GM13976 (cell line): ENCODE results near the gene TBC1D22A.

Source experiments
- DNase-seq: peaks from one replicate; pipeline ENCODE4 v3.0.0; 2012; ENCODE audit warnings: low spot score
- in situ Hi-C: fragments of 300-500 bp; cut with MboI; formaldehyde crosslinking; loops from one replicate; pipeline ENCODE4 v1.12.0; 2022; ENCODE audit warnings: low sequenced_read_pairs, mixed read lengths, inconsistent platforms; ENCODE audit not compliant: unreplicated experiment
- TF ChIP-seq, protein P1 (sequence below): IDR thresholded peaks from 2 replicates; pipeline ENCODE4 v1.5.1; 2012; ENCODE audit warnings: borderline replicate concordance, mild to moderate bottlenecking; ENCODE audit not compliant: insufficient read depth; ENCODE audit errors: extremely low read depth, missing control alignments, control extremely low read depth

The TBC1D22A gene

DNA sequence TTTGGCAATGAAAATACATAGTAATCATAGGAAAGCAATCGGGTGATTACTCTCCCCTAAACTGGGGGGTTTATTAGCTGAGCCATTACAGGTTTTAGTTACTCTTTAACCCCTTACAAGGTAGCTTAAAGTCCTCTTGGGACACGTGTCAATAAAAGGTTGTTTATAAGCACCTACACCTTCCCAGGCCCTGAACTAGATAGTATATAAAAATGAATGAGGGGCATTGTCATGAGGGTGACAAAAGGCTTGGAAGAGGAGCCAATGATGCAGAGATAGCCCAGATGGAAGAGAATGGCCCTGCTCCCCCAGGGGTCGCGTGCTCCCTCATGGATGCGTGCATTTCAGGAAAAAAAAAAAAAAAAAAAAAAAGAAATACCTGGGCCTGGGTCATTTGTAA, 276.9 kb downstream of the TBC1D22A start:
- in situ Hi-C loops = no loop called here
- no peak for DNase-seq
- TF ChIP-seq, protein P1, sequence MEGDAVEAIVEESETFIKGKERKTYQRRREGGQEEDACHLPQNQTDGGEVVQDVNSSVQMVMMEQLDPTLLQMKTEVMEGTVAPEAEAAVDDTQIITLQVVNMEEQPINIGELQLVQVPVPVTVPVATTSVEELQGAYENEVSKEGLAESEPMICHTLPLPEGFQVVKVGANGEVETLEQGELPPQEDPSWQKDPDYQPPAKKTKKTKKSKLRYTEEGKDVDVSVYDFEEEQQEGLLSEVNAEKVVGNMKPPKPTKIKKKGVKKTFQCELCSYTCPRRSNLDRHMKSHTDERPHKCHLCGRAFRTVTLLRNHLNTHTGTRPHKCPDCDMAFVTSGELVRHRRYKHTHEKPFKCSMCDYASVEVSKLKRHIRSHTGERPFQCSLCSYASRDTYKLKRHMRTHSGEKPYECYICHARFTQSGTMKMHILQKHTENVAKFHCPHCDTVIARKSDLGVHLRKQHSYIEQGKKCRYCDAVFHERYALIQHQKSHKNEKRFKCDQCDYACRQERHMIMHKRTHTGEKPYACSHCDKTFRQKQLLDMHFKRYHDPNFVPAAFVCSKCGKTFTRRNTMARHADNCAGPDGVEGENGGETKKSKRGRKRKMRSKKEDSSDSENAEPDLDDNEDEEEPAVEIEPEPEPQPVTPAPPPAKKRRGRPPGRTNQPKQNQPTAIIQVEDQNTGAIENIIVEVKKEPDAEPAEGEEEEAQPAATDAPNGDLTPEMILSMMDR = no peak

DNA sequence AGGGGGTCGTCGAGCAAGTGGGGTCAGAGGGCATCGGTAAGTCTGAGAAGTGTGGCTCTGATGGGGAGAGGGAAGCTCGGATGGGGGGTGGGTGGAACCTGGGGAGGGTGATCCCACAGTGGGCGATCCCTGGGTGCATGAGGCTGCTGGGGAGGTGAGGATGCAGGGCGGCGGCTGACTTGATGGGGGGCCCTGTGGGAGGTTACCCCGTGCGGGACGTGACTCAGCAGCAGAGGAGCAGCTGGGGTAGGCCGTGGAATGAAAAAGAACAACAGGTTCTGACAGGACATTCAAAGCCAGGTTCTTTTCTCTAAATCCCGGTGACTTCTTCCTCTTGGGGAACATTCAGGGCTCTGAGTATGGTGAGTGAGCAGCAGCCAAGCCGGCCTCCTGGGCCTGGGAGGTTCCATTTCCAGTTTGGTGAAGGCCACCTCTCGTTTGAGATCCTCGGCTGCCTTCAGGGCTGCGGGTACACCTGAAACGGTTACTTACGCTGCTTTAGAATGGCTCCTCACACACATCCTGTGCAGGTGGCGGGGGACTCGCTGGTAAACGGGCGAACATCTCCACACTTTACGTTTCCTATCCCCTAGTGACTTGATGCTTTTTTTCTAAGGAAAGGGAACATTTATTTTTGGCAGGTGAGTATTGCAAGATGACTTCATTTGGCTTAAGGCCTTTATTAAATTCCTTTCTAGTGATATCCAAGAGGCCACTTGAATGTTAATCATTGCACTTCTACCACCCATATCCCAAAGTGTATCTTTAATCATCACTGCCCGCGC, 278.2 kb downstream of the TBC1D22A start:
- TF ChIP-seq, protein P1 = no peak
- in situ Hi-C loops = no loop called here
- no peak for DNase-seq

DNA sequence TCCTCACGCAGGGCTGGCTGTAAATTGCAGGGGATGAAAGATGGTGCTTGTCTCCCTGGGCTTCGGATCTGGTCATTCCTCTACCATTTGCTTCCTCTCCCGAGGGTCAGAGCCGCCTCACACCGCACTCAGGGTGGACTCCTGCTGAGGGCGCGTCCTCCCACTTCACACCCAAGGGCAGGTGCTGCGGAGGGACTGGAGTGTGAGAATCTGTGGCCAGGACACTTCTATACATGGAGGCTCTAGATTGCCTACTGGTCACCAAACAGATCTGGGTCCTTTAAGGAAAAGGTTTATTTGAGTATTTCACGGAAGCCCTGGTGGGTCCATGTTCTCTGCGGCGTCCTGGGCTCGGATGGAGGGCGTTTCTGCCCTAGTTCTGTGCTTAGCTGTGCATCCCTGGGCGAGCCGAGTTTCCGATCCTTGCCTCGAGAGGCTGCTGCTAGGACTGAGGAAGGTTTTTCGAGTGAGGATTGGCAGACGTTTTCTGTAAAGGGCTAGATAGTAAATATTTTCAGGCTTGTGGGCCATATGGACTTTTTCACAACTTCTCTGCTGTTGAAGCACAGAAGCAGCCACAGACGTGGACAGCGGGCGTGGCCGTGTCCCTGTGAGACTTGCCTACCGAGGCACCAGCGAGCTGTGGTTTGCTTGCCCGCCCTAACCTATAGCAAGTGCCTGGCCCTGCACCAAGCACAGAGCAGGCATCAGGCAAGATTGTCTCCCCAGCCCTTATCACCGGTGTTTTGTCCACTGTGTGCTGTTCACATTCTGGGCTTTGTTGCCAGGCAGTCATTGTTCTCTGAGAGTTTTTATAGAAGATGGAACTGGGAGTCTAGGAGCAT, 279.0 kb downstream of the TBC1D22A start:
- TF ChIP-seq, protein P1 = no peak
- in situ Hi-C loops = no loop called here
- DNase-seq = no peak

DNA sequence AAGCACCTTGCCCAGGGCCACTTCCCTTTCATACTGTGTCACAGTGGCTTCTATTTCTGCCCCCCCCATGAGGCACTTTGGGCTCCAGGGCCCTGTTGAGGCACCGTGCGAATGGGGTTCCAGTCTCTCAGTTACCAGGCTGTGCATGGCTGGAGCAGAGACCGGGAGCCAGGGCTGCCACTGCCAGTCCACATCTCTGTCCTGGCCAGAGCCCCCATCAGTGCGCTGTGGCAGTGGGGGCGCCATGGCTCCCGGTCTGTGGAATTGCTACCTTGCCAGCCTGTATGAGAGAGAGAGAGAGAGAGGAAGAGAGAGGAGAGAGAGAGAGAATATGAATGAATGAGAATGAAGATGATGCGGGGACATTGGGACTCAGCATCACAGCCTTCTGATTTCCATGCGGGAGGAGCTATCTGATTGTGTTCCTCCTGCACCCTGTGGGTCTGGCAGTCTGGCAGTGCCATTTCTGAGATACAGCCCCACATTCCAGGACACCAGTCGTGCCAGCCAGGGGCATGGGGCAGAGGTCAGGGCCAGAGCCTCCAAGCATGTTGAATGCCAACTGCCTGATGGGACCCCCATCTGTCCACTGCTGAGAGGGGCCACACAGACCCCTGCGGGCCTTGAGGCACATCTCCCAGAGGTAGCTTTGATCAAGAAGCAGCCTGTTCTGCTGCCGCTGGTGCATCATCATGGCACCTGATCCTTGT, 279.8 kb downstream of the TBC1D22A start:
- in situ Hi-C loops = no loop called here
- TF ChIP-seq, protein P1 = no peak
- DNase-seq = no peak

DNA sequence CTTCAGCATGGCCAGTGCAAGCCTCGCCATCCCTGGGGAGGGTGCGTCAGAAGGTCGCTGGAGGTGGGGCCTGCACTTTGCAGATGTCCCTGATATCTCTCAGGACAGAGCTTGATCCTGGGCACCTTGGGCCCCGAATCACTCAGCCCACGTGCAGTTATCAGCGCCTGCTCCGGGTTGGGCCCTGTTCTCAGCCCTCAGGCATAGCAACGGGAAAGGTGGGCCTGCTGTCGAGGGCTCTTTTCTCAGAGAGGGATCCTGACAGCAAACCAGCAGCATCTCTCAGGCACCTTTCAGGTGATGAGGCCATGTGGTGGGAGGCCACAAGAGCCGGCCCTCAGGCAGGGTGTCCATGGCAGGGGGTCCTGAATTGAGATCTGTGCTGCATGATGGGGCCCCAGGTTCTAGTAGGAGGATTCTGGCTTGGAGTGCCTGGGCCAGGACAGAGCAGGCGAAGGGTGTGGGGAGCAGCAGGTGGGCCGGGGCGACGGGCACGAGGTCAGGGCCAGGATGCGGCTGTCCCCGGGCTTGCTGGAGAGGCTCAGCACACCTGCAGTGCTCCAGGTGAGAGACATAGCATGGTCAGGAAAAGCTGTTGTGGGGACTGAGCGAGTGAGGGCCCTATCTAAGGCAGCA, 280.5 kb downstream of the TBC1D22A start:
- TF ChIP-seq, protein P1 = no peak
- no peak for DNase-seq
- in situ Hi-C loops = no loop called here
